Limb (tissue), 2 donors: ENCODE results near the gene RFC5.
"Not testable (repeated sequence)": the region's sequence is repeated elsewhere in the genome, so short reads cannot be mapped to it uniquely, and the experiment has no call there.

ENCODE experiments used
- DNase-seq, 2 donors: peaks; one replicate each; pipeline ENCODE4 v3.0.0-alpha.2; 2016; ENCODE audit errors: extremely low spot score in 2 of 2

The RFC5 gene

DNA sequence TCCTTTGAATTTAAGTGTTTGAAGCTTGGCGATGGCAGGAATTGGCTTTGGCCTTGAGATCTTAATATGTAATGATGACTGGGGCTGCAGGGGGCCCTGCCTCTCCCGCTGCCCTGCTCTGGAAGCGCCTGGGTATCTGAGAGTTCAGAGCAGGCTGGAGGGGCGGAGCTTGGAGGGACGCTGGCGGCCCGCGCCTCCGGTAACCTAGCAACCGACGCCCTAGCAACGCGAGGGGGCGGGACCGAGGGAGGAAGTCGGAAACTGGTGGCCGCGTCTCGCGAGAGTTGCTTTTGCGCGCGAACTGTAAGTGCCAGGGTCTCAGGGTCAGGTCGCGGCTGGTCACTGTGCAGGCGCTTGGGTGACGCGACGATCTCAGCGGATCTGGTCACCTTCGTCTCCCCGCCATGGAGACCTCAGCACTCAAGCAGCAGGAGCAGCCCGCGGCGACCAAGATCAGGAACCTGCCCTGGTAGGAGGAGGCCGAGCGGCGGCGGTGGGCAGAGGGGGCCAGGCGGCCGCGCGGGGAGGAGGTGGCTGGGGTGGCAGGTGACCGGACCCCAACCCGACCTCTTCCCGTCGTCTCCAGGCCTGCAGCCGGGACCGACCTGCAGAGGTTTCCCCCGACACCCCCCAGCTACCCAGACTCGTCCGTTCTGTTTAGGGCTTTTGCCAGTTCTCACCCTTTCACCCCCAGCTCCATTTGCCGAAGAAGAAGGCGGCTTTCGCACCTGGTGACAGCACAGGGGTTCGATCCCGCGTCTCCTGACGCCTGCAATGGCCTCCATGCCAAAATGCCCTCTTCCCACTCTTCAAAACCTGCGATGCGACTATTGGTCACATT, at the start of gene RFC5:
Gene RFC5, plus strand, starts transcription at position 280 of the 841 bp plus-strand sequence. Its CDS starts 125 bp downstream, at position 405.
- peak; percentile 98 to 99 for DNase-seq

DNA sequence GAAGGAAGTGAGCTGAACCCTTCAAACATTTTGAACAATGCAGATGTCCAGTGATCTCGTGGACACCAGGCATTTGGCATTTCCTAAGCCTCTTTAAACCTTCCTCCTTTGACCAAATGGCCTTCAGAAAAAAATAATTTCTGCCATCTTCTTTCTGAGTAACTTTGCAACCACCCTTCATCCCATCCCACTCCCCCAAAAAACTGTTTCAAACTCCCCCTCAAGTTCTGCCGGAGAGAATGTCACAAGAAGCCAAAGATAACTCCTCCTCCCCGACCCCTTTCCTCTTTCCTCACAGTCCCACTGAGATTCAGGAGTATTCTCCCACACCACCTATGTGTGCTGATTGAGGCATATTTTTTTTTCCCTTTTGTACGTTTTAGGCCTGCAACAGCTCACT, 49.5 kb upstream of the RFC5 start:
- no peak for DNase-seq

DNA sequence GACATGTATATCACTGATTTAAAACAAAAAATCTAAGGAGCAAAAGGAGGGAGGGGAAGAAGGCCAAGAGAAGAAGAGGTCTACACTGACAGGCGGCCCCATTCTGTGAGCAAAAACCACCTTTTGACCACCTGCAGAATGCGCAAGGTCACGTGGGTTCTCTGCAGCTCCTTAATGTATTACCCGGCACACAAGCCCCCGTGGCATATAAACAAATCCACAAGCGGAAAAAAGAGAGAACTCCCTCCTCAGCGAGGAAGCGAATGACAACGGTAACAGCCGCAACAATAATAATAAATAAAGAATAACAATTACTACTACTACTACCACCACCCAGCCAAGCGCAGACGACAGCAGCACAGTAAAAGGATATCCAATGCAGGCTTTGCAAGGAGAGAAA, 49.0 kb upstream of the RFC5 start:
- DNase-seq = no peak

DNA sequence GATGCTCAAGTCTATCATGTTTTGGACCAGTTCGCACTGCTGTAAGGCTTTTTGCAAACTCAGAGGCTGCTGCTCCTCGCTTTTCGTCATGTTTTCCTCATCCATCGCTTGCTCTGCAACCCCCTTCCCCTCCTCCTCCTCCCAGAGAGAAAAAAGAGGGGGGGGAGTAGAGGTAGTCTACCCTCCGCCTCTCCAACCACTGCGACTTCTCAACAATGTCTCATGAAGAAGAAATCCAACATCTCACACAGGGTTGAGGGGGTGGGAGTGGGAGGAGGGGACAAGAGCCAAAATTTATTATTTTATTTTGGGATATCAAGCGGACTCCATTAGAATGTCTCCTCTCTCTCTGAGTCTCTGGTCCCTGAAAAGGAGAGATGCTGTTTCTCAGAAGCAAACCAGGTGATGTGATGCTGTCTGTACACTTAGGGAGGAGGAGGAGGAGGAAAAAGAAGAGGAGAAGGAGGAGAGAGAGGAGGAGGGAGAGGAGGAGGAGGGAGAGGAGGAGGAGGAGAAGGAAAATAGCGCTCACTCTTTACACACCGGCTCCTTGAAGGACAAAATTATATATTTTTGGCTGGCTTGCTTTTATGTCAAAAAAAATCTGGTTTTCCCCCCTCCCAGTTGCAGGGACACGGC, 48.2 kb upstream of the RFC5 start:
- peak in 1 of 2 donors; percentile 27 for DNase-seq

DNA sequence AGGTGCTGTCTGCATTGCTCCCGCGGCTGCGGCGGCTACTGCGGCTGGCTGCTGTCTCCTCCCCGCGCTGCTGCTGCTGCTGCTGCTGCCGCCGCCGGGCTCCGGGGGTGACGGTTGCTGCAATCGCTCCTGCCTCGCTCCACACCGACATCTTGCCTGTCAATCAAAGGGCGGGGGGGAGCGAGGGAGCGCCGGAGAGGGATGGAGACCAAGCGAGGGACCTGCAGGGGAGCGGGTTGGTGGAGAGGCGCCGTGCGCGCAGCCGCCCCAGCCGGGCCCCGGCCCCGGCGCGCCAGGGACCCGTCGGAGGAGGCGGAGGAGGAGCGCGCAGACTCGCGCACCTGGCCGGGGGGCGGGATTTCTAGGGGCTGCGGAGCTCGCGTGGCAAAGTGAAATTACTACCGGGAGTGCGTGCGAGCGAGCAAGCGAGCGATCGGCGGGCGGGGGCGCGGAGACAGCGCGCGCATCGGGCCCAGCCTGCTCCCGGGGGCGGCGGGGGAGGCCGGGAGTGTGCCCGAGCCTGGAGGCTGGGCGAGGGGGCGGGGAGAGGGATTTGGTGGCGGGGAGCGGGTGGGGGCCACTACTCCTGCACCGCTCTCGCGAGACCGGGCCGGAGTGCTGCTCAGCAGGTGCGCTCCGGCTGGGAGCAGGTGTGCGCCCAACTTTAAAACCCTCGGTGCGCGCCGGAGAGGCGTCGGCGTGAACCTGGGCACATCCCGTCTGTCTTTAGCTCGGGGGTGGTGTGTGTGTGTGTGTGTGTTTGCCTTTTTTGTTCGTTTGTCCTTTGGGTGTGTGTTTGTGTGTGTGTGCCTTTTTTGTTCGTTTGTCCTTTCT, 47.5 kb upstream of the RFC5 start, which contains the start of gene KSR2:
Gene KSR2, minus strand, starts transcription at position 165 of the 834 bp plus-strand sequence. CDS start 735 bp downstream, outside the sequence.
- DNase-seq = peak in 1 of 2 donors; percentile 82

- DNase-seq = no peak
These were observed 46.2 kb upstream of the RFC5 start for GRCh38 chr12:117970334-117970733.

DNA sequence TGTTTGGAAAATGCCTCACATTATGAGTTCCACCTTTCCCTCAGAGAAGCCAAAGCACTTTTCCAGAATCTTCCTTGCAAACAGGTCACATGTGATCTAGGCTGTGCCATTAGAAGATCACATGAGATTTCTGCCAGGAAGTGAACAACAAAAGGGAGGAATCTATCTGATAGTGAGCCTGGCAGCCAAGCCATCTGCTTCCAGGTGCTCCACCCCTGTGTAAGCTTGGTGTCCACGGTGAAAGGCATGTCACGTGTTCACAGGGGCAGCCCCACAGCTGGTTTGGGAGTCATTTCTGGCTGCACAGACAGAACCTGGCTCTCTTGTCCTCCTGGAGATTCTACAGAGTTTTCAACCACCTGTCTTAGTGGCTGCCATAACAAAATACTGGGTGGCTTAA, 44.2 kb upstream of the RFC5 start:
- no peak for DNase-seq

DNA sequence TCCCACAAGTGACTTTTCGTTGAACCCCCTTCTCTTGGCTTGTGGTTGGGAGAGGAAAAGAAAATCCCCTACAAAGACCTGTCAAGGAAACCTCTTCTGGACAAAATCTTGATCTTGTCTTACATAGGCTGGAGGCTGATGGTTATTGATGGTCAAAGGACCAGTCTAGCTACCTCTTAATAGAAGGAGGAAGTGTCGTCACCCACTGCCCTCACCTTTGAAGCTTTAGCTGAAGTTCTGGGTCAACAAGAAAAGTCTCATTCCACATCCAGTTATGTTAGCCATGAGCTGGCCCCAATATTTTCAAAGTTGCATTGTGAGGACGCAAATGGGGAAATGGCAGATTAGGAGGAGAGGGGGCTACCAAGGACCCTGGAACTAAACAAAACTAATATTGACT, 41.5 kb upstream of the RFC5 start:
- DNase-seq = no peak

DNA sequence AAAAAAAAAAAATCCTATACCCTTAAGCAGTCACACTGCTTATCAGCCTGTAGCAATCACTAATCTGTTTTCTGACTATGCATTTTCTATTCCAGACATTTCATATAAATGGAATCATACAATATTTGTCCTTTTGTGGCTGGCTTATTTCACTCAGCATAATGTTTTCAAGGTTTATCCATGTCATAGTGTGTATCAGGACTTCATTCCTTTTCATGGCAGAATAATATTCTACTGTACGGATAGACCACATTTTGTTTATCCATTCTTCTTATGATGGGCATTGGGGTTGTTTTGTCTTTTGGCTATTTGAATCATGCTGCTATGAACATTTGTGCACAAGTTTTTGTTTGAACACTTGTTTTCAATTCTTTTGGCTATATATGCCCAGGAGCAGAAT, 39.1 kb upstream of the RFC5 start:
- DNase-seq = no peak

GRCh38 chr12:117980616-117981015, 35.9 kb upstream of the RFC5 start:
- DNase-seq = no peak

DNA sequence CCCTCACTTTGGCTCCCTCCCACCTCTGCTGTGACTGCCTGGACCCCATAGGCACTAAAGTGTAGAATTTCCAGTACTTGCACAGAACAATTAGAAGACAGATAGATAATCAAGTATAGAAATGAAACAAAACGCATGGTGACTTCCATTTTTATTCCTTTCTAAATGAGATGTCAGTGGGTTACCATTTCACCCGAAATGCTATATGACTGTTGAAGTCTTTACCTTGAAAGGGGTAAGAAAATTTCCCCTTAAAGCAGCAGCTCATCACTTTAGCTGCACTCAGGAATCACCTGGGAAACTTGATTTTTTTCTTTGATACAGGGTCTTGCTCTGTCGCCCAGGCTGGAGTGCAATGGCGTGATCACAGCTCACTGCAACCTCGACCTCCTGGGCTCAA, 35.2 kb upstream of the RFC5 start:
- DNase-seq = no peak

DNA sequence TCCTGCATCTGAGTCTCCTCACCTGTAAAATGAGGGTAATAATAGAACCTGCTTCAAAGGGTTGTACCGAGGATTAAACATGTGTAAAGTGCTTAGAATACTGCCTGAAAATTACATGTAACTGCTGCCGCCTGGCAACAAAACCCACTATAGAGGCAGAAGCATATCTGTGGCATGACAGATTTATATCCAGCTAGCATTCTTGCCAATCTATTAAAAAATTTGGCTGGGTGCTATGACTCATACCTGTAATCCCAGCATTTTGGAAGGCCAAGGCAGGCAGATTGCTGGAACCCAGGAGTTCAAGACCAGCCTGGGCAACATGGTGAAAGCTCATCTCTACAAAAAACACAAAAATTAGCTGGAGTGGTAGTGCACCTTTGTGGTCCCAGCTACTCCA, 31.3 kb upstream of the RFC5 start:
- DNase-seq = no peak

- no peak for DNase-seq
These were observed 29.6 kb upstream of the RFC5 start for GRCh38 chr12:117986705-117987469.

DNA sequence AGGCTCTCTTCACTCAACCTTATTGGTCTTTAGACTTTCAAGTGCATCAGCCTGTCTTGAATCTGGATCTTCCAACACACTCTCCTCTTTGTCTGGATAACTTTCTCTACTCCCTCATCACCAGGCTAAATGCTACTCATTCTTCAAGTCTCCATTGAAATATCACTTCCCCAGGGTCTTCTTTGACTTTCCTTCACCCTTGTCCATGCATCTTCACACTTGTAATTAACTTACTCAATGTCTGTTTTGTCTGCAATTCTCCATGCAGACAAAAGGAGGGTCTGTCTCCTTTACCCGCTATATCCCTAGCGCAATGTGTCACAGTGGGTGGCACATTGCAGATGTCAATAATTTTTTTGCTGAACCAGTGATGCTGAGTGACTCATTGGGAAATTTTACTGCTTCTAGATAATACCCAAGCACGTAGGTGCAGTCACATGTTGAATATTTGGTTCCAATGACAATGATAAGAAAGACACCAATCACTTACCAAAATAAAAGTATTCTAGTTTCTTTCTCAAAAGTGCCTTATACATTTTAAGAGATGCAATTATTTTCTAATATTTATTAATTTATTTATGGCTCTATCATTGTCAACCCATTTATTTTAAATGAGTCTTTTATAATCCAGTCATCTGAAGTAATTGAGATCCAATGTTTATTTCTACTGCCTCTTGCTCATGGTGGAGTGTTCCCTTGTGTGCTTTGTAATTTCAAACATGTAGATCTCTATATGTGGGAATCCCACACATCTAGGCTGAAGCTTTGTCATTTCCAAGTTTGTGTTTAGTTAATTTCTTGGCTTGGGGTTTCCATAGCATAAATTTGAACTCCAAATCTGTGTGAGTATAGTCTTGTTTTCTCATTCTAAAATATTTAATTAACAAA, 21.7 kb upstream of the RFC5 start:
- DNase-seq = no peak

GRCh38 chr12:117998719-117999118, 17.8 kb upstream of the RFC5 start:
- no peak for DNase-seq

DNA sequence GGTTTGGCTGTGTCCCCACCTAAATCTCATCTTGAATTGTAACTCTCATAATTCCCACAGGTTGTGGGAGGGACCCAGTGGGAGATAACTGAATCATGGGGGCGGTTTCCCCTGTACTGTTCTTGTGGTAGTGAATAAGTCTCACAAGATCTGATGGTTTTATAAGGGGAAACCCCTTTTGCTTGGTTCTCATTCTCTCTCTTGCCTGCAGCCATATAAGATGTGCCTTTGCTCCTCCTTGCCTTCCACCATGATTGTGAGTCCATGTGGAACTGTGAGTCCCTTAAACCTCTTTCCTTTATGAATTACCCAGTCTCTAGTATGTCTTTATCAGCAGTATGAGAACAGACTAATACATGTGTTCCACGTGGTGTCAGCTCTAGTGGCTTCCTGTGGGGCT, 16.7 kb upstream of the RFC5 start:
- not testable (repeated sequence) for DNase-seq

GRCh38 chr12:118010903-118011302, 5.6 kb upstream of the RFC5 start:
- no peak for DNase-seq

DNA sequence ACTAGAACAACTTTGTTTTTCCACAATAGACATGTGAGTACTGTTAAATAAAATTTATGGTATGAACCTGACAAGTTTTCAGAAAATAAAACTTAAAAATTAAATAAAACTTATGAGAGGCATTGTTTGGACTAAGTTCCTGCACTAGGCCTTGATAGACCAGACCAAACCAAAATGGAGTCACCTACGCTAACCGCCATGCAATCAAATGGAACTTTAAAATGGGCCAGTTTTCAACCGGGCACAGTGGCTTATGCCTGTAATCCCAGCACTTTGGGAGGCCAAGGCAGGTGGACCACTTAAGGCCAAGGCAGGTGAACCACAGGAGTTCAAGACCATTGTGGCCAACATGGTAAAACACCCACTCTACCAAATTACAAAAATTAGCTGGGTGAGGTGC, 5.1 kb upstream of the RFC5 start:
- DNase-seq = no peak

DNA sequence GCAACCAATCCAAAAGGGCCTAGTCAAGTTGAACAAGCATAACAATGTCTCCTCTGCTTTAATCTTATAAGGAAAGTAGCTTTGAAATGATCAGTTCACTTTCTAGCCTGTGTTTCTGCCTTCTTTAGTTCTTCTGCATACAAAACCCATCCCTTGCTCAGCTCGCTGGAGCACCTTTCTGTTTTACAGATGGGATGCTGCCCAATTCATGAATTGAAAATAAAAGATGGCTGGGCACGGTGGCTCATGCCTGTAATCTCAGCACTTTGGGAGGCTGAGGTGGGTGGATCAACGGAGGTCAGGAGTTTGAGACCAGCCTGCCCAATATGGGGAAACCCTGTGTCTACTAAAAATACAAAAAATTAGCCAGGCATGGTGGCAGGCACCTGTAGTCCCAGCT, 4.5 kb upstream of the RFC5 start:
- DNase-seq = no peak

DNA sequence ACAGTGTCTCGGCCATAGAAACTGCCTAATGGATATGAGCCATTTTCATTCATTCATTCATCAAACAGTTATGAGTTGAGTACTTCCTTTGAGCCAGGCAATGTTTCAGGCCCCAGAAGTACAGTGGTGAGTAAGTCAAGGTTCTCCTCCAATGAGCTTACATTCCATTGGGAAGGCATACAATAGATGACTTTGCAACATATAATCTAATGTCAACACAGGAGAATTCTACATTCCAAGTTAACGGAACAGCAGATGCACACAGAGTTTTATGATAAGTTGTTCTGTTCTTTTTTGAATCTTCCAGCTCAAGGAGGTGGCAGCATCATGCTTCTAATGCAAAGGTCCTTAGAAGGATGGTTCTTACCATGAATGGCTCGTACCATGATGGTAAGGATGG, 3.2 kb upstream of the RFC5 start:
- no peak for DNase-seq
